Measurements from ENCODE around the gene HS6ST2.

The HS6ST2 gene

DNA sequence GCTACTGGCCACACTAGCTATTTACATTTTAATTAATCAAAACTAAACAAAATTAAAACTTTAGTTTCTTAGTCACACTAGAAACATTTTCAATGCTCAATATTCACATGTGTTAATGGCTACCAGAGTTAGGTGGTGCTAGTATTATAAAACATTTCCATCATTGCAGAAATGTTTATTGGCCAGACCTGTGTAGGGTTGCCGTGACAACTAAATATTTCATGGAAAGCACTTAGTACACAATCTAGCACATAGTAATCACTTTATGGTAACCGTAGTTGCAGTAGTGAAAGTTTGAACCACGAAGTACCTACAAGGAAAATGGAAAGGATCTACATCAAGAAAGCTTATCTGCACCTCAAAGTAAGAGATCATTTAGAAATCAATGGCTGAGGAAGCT is 95.9 kb downstream of the HS6ST2 start:
- Histone ChIP-seq H3K4me3 (no peak overlapping the region), H3K36me3 (ENCODE audit: insufficient read depth, low read length) (no peaks in the 10 kb centered on the region), H3K9me3 (ENCODE audit: low read depth, low read length) (no peaks in the 10 kb centered on the region), H3K9ac (ENCODE audit: insufficient read length) (no peak overlapping the region), H3K27ac (no peak overlapping the region)
- TF ChIP-seq POLR2AphosphoS5 (IDR thresholded peaks at IDR 0.05; ENCODE audit: borderline replicate concordance, low read depth, low read length) = no peak
- no peak for TF ChIP-seq FOXP2 (optimal IDR thresholded peaks at IDR 0.05; ENCODE audit: control extremely low read depth, extremely low read length, insufficient read depth)
- no peak for TF ChIP-seq EZH2 (IDR thresholded peaks at IDR 0.05)
- DNase-seq (ENCODE audit: low read depth, low spot score) = no peak

DNA sequence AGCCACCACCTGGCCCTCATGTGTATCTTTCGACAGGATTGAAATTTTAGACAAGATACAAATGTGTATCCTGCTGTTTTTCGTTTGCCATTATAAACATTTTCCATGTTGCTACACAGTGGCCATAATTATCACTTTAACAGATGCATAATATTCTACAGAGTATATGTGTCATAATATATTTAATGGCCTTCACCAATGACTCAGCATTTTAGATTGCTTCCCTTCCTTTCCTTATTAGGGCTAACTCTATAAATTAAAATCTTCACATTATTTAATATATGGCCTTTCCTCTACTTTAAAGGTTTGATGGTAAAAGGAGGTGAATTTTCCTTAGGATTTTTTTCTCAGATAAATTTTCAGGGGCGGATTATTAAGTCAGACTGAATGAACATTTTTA is 97.4 kb downstream of the HS6ST2 start:
- H3K36me3 ChIP-seq (ENCODE audit: insufficient read depth, low read length) = no peaks in the 10 kb centered on the region
- no peak overlapping the region for H3K4me3 ChIP-seq
- no peaks in the 10 kb centered on the region for H3K9me3 ChIP-seq (ENCODE audit: low read depth, low read length)
- no peak for DNase-seq (ENCODE audit: low read depth, low spot score)
- TF ChIP-seq POLR2AphosphoS5 (IDR thresholded peaks at IDR 0.05; ENCODE audit: borderline replicate concordance, low read depth, low read length) (no peak), FOXP2 (optimal IDR thresholded peaks at IDR 0.05; ENCODE audit: control extremely low read depth, extremely low read length, insufficient read depth) (no peak), EZH2 (IDR thresholded peaks at IDR 0.05) (no peak)
- no peak overlapping the region for H3K27ac ChIP-seq
- no peak overlapping the region for H3K9ac ChIP-seq (ENCODE audit: insufficient read length)

DNA sequence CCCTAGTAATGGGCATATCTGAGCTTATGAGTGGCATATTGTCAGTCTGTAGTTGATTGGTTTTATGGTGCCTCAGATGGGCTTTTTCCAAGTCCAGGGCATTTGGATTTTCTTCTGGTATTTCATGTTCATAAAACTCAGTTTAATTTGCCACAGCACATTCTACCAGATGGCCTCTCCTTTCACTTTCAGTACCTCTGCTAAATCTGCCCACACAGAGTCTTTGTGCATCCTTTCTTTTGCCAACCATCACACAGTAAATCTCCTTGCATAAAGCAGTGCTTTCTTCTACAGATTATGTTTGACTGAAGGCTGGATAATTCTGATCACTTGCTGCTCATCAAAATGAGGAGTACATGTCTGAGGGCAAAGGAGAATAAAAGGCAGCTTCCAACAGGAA is 98.2 kb downstream of the HS6ST2 start:
- Histone ChIP-seq H3K4me3 (no peak overlapping the region), H3K36me3 (ENCODE audit: insufficient read depth, low read length) (no peaks in the 10 kb centered on the region), H3K9ac (ENCODE audit: insufficient read length) (no peak overlapping the region), H3K9me3 (ENCODE audit: low read depth, low read length) (no peaks in the 10 kb centered on the region), H3K27ac (no peak overlapping the region)
- no peak for DNase-seq (ENCODE audit: low read depth, low spot score)
- TF ChIP-seq POLR2AphosphoS5 (IDR thresholded peaks at IDR 0.05; ENCODE audit: borderline replicate concordance, low read depth, low read length) = no peak

- TF ChIP-seq EZH2 (IDR thresholded peaks at IDR 0.05) (no peak), POLR2AphosphoS5 (IDR thresholded peaks at IDR 0.05; ENCODE audit: borderline replicate concordance, low read depth, low read length) (no peak), FOXP2 (optimal IDR thresholded peaks at IDR 0.05; ENCODE audit: control extremely low read depth, extremely low read length, insufficient read depth) (no peak)
- DNase-seq (ENCODE audit: low read depth, low spot score) = no peak
- Histone ChIP-seq H3K36me3 (ENCODE audit: insufficient read depth, low read length) (no peaks in the 10 kb centered on the region), H3K4me3 (no peak overlapping the region), H3K9ac (ENCODE audit: insufficient read length) (no peak overlapping the region), H3K27ac (no peak overlapping the region), H3K9me3 (ENCODE audit: low read depth, low read length) (no peaks in the 10 kb centered on the region)
Measured at GRCh38 chrX:132858018-132858417, 100.4 kb downstream of the HS6ST2 start.

DNA sequence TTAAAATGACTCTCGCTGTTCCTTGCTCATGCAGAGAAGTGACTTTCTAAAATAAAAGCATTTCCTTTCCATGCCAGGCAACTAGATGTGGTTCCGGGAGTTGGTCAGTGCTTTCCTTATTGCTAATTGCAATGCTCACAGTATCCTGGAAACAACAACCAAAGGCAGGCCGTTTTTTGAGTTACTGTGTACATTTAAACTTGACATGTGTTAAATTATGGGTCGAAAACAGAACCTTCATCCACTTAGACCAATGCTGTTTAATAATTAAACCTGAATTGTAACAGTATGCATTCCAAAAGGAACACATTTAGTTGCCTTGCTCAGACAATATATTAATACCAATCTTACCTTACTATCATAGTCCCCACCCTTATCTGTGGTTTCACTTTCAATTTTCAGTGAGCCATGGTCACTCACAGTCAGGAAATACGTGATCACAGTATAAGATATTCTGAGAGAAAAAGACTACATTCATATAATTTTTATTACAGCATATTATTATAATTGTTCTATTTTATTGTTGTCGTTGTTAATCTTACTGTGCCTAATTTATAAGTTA is 102.6 kb downstream of the HS6ST2 start:
- Histone ChIP-seq H3K9me3 (ENCODE audit: low read depth, low read length) (no peaks in the 10 kb centered on the region), H3K4me3 (no peak overlapping the region), H3K9ac (ENCODE audit: insufficient read length) (no peak overlapping the region), H3K27ac (no peak overlapping the region), H3K36me3 (ENCODE audit: insufficient read depth, low read length) (no peaks in the 10 kb centered on the region)
- TF ChIP-seq EZH2 (IDR thresholded peaks at IDR 0.05) (no peak), POLR2AphosphoS5 (IDR thresholded peaks at IDR 0.05; ENCODE audit: borderline replicate concordance, low read depth, low read length) (no peak), FOXP2 (optimal IDR thresholded peaks at IDR 0.05; ENCODE audit: control extremely low read depth, extremely low read length, insufficient read depth) (no peak)
- DNase-seq (ENCODE audit: low read depth, low spot score) = no peak

DNA sequence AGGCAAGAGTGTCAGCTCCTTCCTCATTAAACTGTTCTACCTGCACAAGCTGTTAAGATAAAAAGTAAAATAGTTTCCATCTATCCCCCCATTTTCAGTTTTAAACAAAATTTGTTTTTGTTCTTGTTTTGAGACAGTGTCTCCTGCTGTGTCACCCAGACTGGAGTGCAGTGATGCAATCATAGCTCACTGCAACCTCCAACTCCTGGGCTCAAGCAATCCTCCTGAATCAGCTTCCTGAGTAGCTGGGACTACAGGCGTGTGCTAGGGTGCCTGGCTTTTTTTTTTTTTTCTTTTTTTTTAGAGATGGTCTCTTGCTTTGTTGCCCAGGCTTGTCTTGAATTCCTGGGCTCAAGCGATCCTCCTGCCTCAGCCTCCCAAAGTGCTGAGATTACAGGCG is 105.4 kb downstream of the HS6ST2 start:
- Histone ChIP-seq H3K9me3 (ENCODE audit: low read depth, low read length) (no peaks in the 10 kb centered on the region), H3K4me3 (no peak overlapping the region), H3K27ac (no peak overlapping the region), H3K9ac (ENCODE audit: insufficient read length) (no peak overlapping the region), H3K36me3 (ENCODE audit: insufficient read depth, low read length) (no peaks in the 10 kb centered on the region)
- no peak for DNase-seq (ENCODE audit: low read depth, low spot score)
- TF ChIP-seq EZH2 (IDR thresholded peaks at IDR 0.05) = no peak
- TF ChIP-seq POLR2AphosphoS5 (IDR thresholded peaks at IDR 0.05; ENCODE audit: borderline replicate concordance, low read depth, low read length) = no peak
- no peak for TF ChIP-seq FOXP2 (optimal IDR thresholded peaks at IDR 0.05; ENCODE audit: control extremely low read depth, extremely low read length, insufficient read depth)

DNA sequence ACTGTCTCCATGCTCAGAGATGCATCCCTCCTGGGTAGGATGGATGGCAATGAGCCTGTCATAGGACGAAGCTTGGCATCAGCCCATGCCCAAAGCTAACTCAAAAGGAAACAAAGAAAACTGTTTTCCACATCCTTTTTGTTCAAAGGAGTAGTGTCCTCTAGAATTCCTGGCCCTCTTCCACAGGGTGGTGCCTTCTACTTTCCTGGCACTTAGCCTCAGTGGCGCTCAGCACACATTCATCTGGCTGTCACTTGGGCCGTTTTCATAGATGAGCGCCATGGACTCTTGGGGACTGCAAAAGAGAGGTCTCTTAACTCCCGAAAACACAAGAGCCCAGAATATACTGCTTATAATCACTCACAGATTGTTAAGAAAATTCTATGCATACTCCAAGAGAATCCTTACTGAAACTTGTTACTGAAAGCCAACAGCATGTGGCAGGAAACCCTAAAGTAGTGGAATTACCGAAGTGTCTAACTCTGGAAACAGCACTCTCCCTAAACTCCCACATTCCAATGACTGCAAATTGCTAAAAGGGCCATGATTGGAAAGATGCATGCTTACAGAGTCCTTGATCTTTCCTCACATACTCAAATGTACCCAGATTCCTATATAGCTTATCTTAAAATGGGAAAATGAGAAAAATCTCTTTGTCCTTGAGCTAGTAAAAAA is 110.0 kb downstream of the HS6ST2 start:
- TF ChIP-seq POLR2AphosphoS5 (IDR thresholded peaks at IDR 0.05; ENCODE audit: borderline replicate concordance, low read depth, low read length) = no peak
- TF ChIP-seq EZH2 (IDR thresholded peaks at IDR 0.05) = no peak
- TF ChIP-seq FOXP2 (optimal IDR thresholded peaks at IDR 0.05; ENCODE audit: control extremely low read depth, extremely low read length, insufficient read depth) = no peak
- H3K27ac ChIP-seq = no peak overlapping the region
- no peak for DNase-seq (ENCODE audit: low read depth, low spot score)
- H3K4me3 ChIP-seq = no peak overlapping the region
- no peaks in the 10 kb centered on the region for H3K36me3 ChIP-seq (ENCODE audit: insufficient read depth, low read length)
- H3K9ac ChIP-seq (ENCODE audit: insufficient read length) = no peak overlapping the region
- no peaks in the 10 kb centered on the region for H3K9me3 ChIP-seq (ENCODE audit: low read depth, low read length)

GRCh38 chrX:132843363-132843762 is 115.1 kb downstream of the HS6ST2 start:
- H3K4me3 ChIP-seq = no peak overlapping the region
- H3K36me3 ChIP-seq (ENCODE audit: insufficient read depth, low read length) = no peaks in the 10 kb centered on the region
- TF ChIP-seq FOXP2 (optimal IDR thresholded peaks at IDR 0.05; ENCODE audit: control extremely low read depth, extremely low read length, insufficient read depth) = no peak
- TF ChIP-seq EZH2 (IDR thresholded peaks at IDR 0.05) = no peak
- TF ChIP-seq POLR2AphosphoS5 (IDR thresholded peaks at IDR 0.05; ENCODE audit: borderline replicate concordance, low read depth, low read length) = no peak
- H3K9ac ChIP-seq (ENCODE audit: insufficient read length) = no peak overlapping the region
- no peak overlapping the region for H3K27ac ChIP-seq
- no peak for DNase-seq (ENCODE audit: low read depth, low spot score)
- no peaks in the 10 kb centered on the region for H3K9me3 ChIP-seq (ENCODE audit: low read depth, low read length)

Measured in SK-N-MC (cell line).